GM12878 (cell line): ENCODE measurements around the gene RABGEF1. TPM values are rescaled to one million over a fixed set of nuclear protein-coding genes. Genes with fewer than 3 reads are reported as not detected.

ENCODE experiments used
- ATAC-seq: fragments of 200-7000 bp; cut with Tn5 transposase; 3 replicates; pipeline ENCODE4 v1.9.1; 2020; ENCODE audit warnings: mild to moderate bottlenecking, moderate library complexity
- BruUV-seq: library from RNA; stranded (reverse); fragments of 400-500 nt; replicated peaks from 2 replicates; lab custom pipeline; 2021; lab: Mats Ljungman, UMichigan
- CTCF ChIA-PET: fragments of 300-600 bp; sonication (Branson Sonifier 250); formaldehyde crosslinking; extraction: SDS; loops from one replicate; lab custom pipeline; 2021; ENCODE audit warnings: inconsistent platforms; lab: Yijun Ruan, JAX
- POLR2A ChIA-PET: fragments of 350-600 bp; formaldehyde crosslinking; extraction: SDS; loops from one replicate; lab custom pipeline; 2021; ENCODE audit warnings: inconsistent platforms; lab: Charles Lee
- RAD21 ChIA-PET: fragments of 300-600 bp; sonication (Branson Sonifier 250); formaldehyde crosslinking; loops from one replicate; lab custom pipeline; 2023; ENCODE audit warnings: antibody characterized with exemption; ENCODE audit not compliant: unreplicated experiment; lab: Charles Lee
- SMC1A ChIA-PET: fragments of 300-600 bp; sonication (Branson Sonifier 250); formaldehyde crosslinking; loops from one replicate; lab custom pipeline; 2023; ENCODE audit not compliant: unreplicated experiment, uncharacterized antibody; lab: Charles Lee
- DNase-seq: peaks from one replicate; pipeline ENCODE4 v3.0.0-alpha.2; 2011; ENCODE audit warnings: low read depth, low spot score
- FAIRE-seq: peaks from 3 replicates; lab custom pipeline; 2011; peaks lifted over from hg19 to GRCh38; lab: Jason Lieb, UNC
- H2AFZ ChIP-seq: 2 replicates; pipeline ENCODE4 v1.6.0; 2011; ENCODE audit warnings: low read depth, low read length, control low read depth; ENCODE audit not compliant: control insufficient read depth
- H3K27ac ChIP-seq: 2 replicates; pipeline ENCODE4 v1.5.1; 2011; ENCODE audit warnings: control low read depth; ENCODE audit not compliant: control insufficient read depth, insufficient read depth
- H3K27me3 ChIP-seq, 2 experiments: replicated peaks in 1 of 2; 2 replicates each; pipeline versions ENCODE4 v1.6.0 to v1.6.1; 2011; ENCODE audit warnings: low read length in 1 of 2; ENCODE audit not compliant: control insufficient read depth in 2 of 2, insufficient read depth in 2 of 2
- H3K36me3 ChIP-seq, 2 experiments: 2 replicates each; pipeline ENCODE4 v1.5.1; 2011; ENCODE audit warnings: low read length in 1 of 2; ENCODE audit not compliant: control insufficient read depth in 2 of 2, insufficient read depth in 2 of 2
- H3K4me1 ChIP-seq: 2 replicates; pipeline ENCODE4 v1.6.1; 2011; ENCODE audit warnings: mild to moderate bottlenecking, low read length, moderate library complexity, mixed read lengths; ENCODE audit not compliant: control insufficient read depth, insufficient read depth
- H3K4me2 ChIP-seq: 2 replicates; pipeline ENCODE4 v1.6.0; 2011; ENCODE audit warnings: control low read depth; ENCODE audit not compliant: control insufficient read depth, insufficient read depth
- H3K4me3 ChIP-seq: fragments of 200-600 bp; sonication (generic); 2 replicates; pipeline ENCODE4 v1.5.1; 2016
- H3K79me2 ChIP-seq: 2 replicates; pipeline ENCODE4 v1.6.0; 2011; ENCODE audit warnings: low read length; ENCODE audit not compliant: control insufficient read depth, insufficient read depth
- H3K9ac ChIP-seq: 2 replicates; pipeline ENCODE4 v1.8.0; 2011; ENCODE audit warnings: low read length, control low read depth, mixed read lengths; ENCODE audit not compliant: control insufficient read depth, insufficient read depth
- H3K9me3 ChIP-seq: replicated peaks from 3 replicates; pipeline ENCODE4 v1.5.1; 2011; ENCODE audit warnings: mild to moderate bottlenecking, low read length; ENCODE audit not compliant: control insufficient read depth, insufficient read depth
- H4K20me1 ChIP-seq: 2 replicates; pipeline ENCODE4 v1.6.0; 2011; ENCODE audit not compliant: control insufficient read depth, insufficient read depth
- CHD2 ChIP-seq: IDR thresholded peaks from 2 replicates; pipeline ENCODE4 v1.6.1; 2011; ENCODE audit warnings: low read depth, low read length, improper control_type of control experiment, borderline replicate concordance
- FOS ChIP-seq: IDR thresholded peaks from 3 replicates; pipeline ENCODE4 v1.6.1; 2011; ENCODE audit warnings: borderline replicate concordance; ENCODE audit not compliant: insufficient read length; ENCODE audit errors: extremely low read depth
- JUND ChIP-seq: IDR thresholded peaks from 2 replicates; pipeline ENCODE4 v1.6.1; 2012; ENCODE audit warnings: low read depth, mild to moderate bottlenecking, low read length, improper control_type of control experiment, moderate library complexity
- RBBP5 ChIP-seq: fragments of 200-600 bp; sonication (generic); conservative IDR thresholded peaks from 2 replicates; pipeline ENCODE4 v1.6.1; 2016
- RUNX3 ChIP-seq: IDR thresholded peaks from 2 replicates; pipeline ENCODE4 v1.6.1; 2012; ENCODE audit warnings: low read length, inconsistent platforms
- TAF1 ChIP-seq: IDR thresholded peaks from 2 replicates; pipeline ENCODE4 v1.6.1; 2011; ENCODE audit warnings: mild to moderate bottlenecking, low read depth, low read length, borderline replicate concordance
- TBL1XR1 ChIP-seq: IDR thresholded peaks from 2 replicates; pipeline ENCODE4 v1.6.1; 2012; ENCODE audit warnings: low read depth, low read length, improper control_type of control experiment
- WGBS: methylation state at CpG from one replicate; pipeline ENCODE4 v1.1.6; 2016; ENCODE audit warnings: low lambda C conversion rate; ENCODE audit not compliant: insufficient replicate concordance, insufficient coverage; ENCODE audit errors: missing lambda C conversion rate; 5-methylcytosine and 5-hydroxymethylcytosine counted together
- in situ Hi-C: fragments of 300-500 bp; cut with MboI; formaldehyde crosslinking; loops from 9 replicates; pipeline ENCODE4 v1.14.3; 2018; ENCODE audit warnings: mixed read lengths
- intact Hi-C: fragments of 100-400 bp; cut with micrococcal nuclease; formaldehyde crosslinking; loops from one replicate; pipeline ENCODE4 v1.14.2; 2022; ENCODE audit not compliant: unreplicated experiment
- polyA plus RNA-seq, 11 experiments: library from polyadenylated mRNA; depleted of rRNA in 4 of 11; unstranded in 6 of 11; stranded (reverse) in 5 of 11; fragments of >200 nt; fragmentation: Nextera tagmentation in 4 of 11; fragmentation: Illumina TruSeq in 1 of 11; extraction: Ambion mirVana in 4 of 11; extraction: Trizol in 1 of 11; gene quantifications; 1 replicate in 1 of 11; 2 replicates in 10 of 11; pipeline versions ENCODE4 v1.2.1 to v1.2.3, GENCODE V29; 2011 to 2016; ENCODE audit warnings: inconsistent platforms in 2 of 11, missing spikeins in 2 of 11, low read depth in 1 of 11
- total RNA-seq, 4 experiments: library from RNA; depleted of rRNA in 3 of 4; stranded (reverse); fragments of >200 nt in 3 of 4; fragmentation: Illumina TruSeq in 1 of 4; extraction: Trizol in 1 of 4; gene quantifications; 2 replicates each; pipeline versions ENCODE4 v1.2.1 to v1.2.3, GENCODE V29; 2013 to 2021
- TF ChIP-seq, protein P1 (sequence below): fragments of 450-650 bp; IDR thresholded peaks from 2 replicates; pipeline ENCODE4 v1.6.1; 2014; ENCODE audit warnings: mild to moderate bottlenecking
- TF ChIP-seq, protein P2 (sequence below): IDR thresholded peaks from 2 replicates; pipeline ENCODE4 v1.6.1; 2012; ENCODE audit warnings: mild to moderate bottlenecking, low read depth, low read length

Gene RABGEF1
- total and polyA plus RNA-seq, 10 of the 15 experiments (the other 5 are each of a cell fraction or from before 2014, with no cell fraction given), result 10.2 to 36.4 (median 26.1) TPM

DNA sequence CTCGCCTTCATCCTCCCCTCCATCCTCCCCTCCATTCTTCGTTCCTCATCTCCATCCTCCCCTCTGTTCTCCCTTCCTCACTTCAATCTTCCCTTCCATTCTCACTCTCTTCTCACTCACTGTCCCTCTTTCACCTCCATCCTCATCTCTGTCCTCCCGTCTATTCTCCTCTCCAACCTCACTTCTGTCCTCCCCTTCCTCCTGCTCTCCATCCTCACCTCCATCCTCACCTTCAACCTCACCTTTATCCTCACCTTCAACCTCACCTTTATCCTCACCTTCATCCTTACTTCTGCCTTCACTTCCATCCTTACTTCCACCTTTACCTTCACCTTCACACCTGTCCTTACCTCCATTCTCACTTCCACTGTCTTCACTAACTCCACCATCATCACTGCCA lies 11.3 kb upstream of the RABGEF1 start:
- ChIA-PET RAD21 (no interaction called here), CTCF (no interaction called here), POLR2A (no interaction called here), SMC1A (no interaction called here)
- intact Hi-C loops, result no loop called here
- no TSS peak for BruUV-seq
- Histone ChIP-seq H3K9ac (no peak overlapping the region), H3K79me2 (no peaks in the 10 kb centered on the region), H3K4me2 (no peak overlapping the region), H3K9me3 (peaks cover 2% of the 10 kb centered on the region; the same call in 1 of the 3 replicates), H4K20me1 (no peaks in the 10 kb centered on the region), H2AFZ (no peak overlapping the region), H3K36me3 (peaks cover 2% of the 10 kb centered on the region in 2 experiments; a peak in 2 of 4 replicates), H3K27me3 (no peaks in the 10 kb centered on the region), H3K4me1 (peaks cover 11% of the 10 kb centered on the region), H3K4me3 (no peak overlapping the region), H3K27ac (no peak overlapping the region)
- DNase-seq (no peak), ATAC-seq (no peak), FAIRE-seq (no peak)
- in situ Hi-C loops, result no loop called here
- 97% methylated on average over 3 of the region's 3 CpGs for WGBS
- TF ChIP-seq, protein P1, sequence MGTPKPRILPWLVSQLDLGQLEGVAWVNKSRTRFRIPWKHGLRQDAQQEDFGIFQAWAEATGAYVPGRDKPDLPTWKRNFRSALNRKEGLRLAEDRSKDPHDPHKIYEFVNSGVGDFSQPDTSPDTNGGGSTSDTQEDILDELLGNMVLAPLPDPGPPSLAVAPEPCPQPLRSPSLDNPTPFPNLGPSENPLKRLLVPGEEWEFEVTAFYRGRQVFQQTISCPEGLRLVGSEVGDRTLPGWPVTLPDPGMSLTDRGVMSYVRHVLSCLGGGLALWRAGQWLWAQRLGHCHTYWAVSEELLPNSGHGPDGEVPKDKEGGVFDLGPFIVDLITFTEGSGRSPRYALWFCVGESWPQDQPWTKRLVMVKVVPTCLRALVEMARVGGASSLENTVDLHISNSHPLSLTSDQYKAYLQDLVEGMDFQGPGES, result no peak
- TF ChIP-seq RBBP5, result no peak
- no peak for TF ChIP-seq CHD2
- TF ChIP-seq RUNX3, result no peak
- no peak for TF ChIP-seq JUND
- no peak for TF ChIP-seq FOS
- TF ChIP-seq, protein P2, sequence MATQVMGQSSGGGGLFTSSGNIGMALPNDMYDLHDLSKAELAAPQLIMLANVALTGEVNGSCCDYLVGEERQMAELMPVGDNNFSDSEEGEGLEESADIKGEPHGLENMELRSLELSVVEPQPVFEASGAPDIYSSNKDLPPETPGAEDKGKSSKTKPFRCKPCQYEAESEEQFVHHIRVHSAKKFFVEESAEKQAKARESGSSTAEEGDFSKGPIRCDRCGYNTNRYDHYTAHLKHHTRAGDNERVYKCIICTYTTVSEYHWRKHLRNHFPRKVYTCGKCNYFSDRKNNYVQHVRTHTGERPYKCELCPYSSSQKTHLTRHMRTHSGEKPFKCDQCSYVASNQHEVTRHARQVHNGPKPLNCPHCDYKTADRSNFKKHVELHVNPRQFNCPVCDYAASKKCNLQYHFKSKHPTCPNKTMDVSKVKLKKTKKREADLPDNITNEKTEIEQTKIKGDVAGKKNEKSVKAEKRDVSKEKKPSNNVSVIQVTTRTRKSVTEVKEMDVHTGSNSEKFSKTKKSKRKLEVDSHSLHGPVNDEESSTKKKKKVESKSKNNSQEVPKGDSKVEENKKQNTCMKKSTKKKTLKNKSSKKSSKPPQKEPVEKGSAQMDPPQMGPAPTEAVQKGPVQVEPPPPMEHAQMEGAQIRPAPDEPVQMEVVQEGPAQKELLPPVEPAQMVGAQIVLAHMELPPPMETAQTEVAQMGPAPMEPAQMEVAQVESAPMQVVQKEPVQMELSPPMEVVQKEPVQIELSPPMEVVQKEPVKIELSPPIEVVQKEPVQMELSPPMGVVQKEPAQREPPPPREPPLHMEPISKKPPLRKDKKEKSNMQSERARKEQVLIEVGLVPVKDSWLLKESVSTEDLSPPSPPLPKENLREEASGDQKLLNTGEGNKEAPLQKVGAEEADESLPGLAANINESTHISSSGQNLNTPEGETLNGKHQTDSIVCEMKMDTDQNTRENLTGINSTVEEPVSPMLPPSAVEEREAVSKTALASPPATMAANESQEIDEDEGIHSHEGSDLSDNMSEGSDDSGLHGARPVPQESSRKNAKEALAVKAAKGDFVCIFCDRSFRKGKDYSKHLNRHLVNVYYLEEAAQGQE, result no peak
- no peak for TF ChIP-seq TBL1XR1
- no peak for TF ChIP-seq TAF1
